GM12891 (cell line): ENCODE results near the gene CKAP4.

Experiments used
- PAX5 ChIP-seq: IDR thresholded peaks from 2 replicates; pipeline ENCODE4 v1.6.1; 2011; ENCODE audit warnings: low read length, moderate library complexity, mild to moderate bottlenecking; ENCODE audit not compliant: insufficient read depth, severe bottlenecking
- POLR2A ChIP-seq: IDR thresholded peaks from 2 replicates; pipeline ENCODE4 v1.6.1; 2011; ENCODE audit warnings: low read depth, low read length, control low read depth
- POLR2AphosphoS5 ChIP-seq: IDR thresholded peaks from 2 replicates; pipeline ENCODE4 v1.6.1; 2011; ENCODE audit warnings: low read depth, low read length, control low read depth
- POU2F2 ChIP-seq: IDR thresholded peaks from 2 replicates; pipeline ENCODE4 v1.6.1; 2011; ENCODE audit warnings: low read depth, mild to moderate bottlenecking, control low read depth, low read length, moderate library complexity
- SPI1 ChIP-seq: IDR thresholded peaks from 2 replicates; pipeline ENCODE4 v1.6.1; 2011; ENCODE audit warnings: low read depth, low read length, control low read depth
- TAF1 ChIP-seq: IDR thresholded peaks from 2 replicates; pipeline ENCODE4 v1.6.1; 2011; ENCODE audit warnings: low read depth, low read length, control low read depth

- TF ChIP-seq POLR2A: no peak
- TF ChIP-seq SPI1: no peak
- TF ChIP-seq TAF1: no peak
- TF ChIP-seq POLR2AphosphoS5: no peak
- TF ChIP-seq POU2F2: no peak
- TF ChIP-seq PAX5: no peak
Observed at GRCh38 chr12:106287364-106287763, 39.5 kb upstream of the CKAP4 start.
